ENCODE results near the gene HACL1. TPM values are rescaled to one million over a fixed set of nuclear protein-coding genes. Genes with fewer than 3 reads are reported as not detected.

Gene HACL1
- total and polyA plus RNA-seq, 2 donors (not counting 3 experiments of a cell fraction or from before 2014, with no cell fraction given): 16.5 to 27.4 TPM

GRCh38 chr3:15578289-15578867 is 23.0 kb downstream of the HACL1 start:
- no peak for TF ChIP-seq MAX (IDR thresholded peaks at IDR 0.05; ENCODE audit: insufficient read depth, insufficient read length)
- TF ChIP-seq GATA2 (IDR thresholded peaks at IDR 0.05; ENCODE audit: insufficient read depth, insufficient read length, low read depth, low read length): no peak
- TF ChIP-seq MYC (IDR thresholded peaks at IDR 0.05; ENCODE audit: low read depth, low read length): no peak
- TF ChIP-seq JUN (IDR thresholded peaks at IDR 0.05; ENCODE audit: borderline replicate concordance, insufficient read depth, insufficient read length, low read depth): no peak
- no peak for TF ChIP-seq EZH2 (IDR thresholded peaks at IDR 0.05; ENCODE audit: borderline replicate concordance, low read depth, low read length, severe bottlenecking)
- no peak for TF ChIP-seq FOS (IDR thresholded peaks at IDR 0.05; ENCODE audit: borderline replicate concordance, insufficient read depth, low read length)
- TF ChIP-seq CTCF (IDR thresholded peaks at IDR 0.05; ENCODE audit: extremely low read depth in 1 of 2, insufficient read depth in 1 of 2, low read depth in 1 of 2, low read length in 2 of 2): no peak
- TF ChIP-seq POLR2AphosphoS5 (IDR thresholded peaks at IDR 0.05; ENCODE audit: insufficient read depth, low read depth, low read length): no peak
- DNase-seq (ENCODE audit: low read depth, low spot score) (no peak), FAIRE-seq (no peak)
- H3K79me2 ChIP-seq (ENCODE audit: control insufficient read depth, insufficient read depth, low read length): no peaks in the 10 kb centered on the region
- no peaks in the 10 kb centered on the region for H4K20me1 ChIP-seq (replicated peaks; ENCODE audit: control insufficient read depth, extremely low read depth, insufficient read depth, low read length)
- no peaks in the 10 kb centered on the region for H3K4me1 ChIP-seq (ENCODE audit: control insufficient read depth, extremely low read depth, insufficient read depth, low read length)
- intact Hi-C loops (cut with micrococcal nuclease): no loop called here
- dilution Hi-C loops (cut with MboI; ENCODE audit: extremely low pct_ligation_motif_present, low sequenced_read_pairs): no loop called here
- BruUV-seq (replicated peaks): no TSS peak
- no peak overlapping the region for H3K4me2 ChIP-seq (ENCODE audit: insufficient read depth, low read length)
- CTCF ChIA-PET: interaction anchor here (1.3 kb wide), 1 partner anchor 234 kb away, joined by 4 read pairs; no protein-coding TSS in a partner anchor
- H3K9me1 ChIP-seq (replicated peaks; ENCODE audit: control insufficient read depth, extremely low read depth, insufficient read depth, low read length): no peaks in the 10 kb centered on the region
- POLR2A ChIA-PET: no interaction called here
- no peaks in the 10 kb centered on the region for H3K27me3 ChIP-seq (ENCODE audit: control insufficient read depth in 2 of 2, insufficient read depth in 2 of 2, low read length in 2 of 2)
- no peak overlapping the region for H2AFZ ChIP-seq (ENCODE audit: low read depth, low read length)
- no peaks in the 10 kb centered on the region for H3K9me3 ChIP-seq (replicated peaks; ENCODE audit: control insufficient read depth, insufficient read depth, low read length)
- no peak overlapping the region for H3K9ac ChIP-seq (replicated peaks; ENCODE audit: extremely low read depth, insufficient read depth, low read length)
- H3K27ac ChIP-seq (ENCODE audit: insufficient read depth, low read depth, low read length): no peak overlapping the region
- peaks cover 2 to 4% of the 10 kb centered on the region in 2 experiments for H3K36me3 ChIP-seq (ENCODE audit: control insufficient read depth in 2 of 2, extremely low read depth in 1 of 2, insufficient read depth in 2 of 2, low read length in 2 of 2)
- no peak overlapping the region for H3K4me3 ChIP-seq (replicated peaks in 1 of 3; ENCODE audit: insufficient read depth in 1 of 3, low read depth in 1 of 3, low read length in 3 of 3)
